Panc1 (cell line): ENCODE measurements around the gene COPB2. TPM values are rescaled to one million over a fixed set of nuclear protein-coding genes. Genes with fewer than 3 reads are reported as not detected.

Source experiments
- ATAC-seq: fragments of 200-7000 bp; cut with Tn5 transposase; 2 replicates; pipeline ENCODE4 v1.9.1; 2020; ENCODE audit warnings: mild to moderate bottlenecking, moderate library complexity
- BruUV-seq: library from RNA; stranded (reverse); fragments of 400-500 nt; replicated peaks from 2 replicates; lab custom pipeline; 2021; lab: Mats Ljungman, UMichigan
- CTCF ChIA-PET: fragments of 300-600 bp; sonication (Branson Sonifier 250); formaldehyde crosslinking; loops from one replicate; lab custom pipeline; 2022; ENCODE audit warnings: antibody characterized with exemption; lab: Charles Lee
- POLR2A ChIA-PET: fragments of 300-600 bp; sonication (Branson Sonifier 250); formaldehyde crosslinking; loops from one replicate; lab custom pipeline; 2022; ENCODE audit warnings: antibody characterized with exemption; lab: Charles Lee
- DNase-seq: peaks from one replicate; pipeline ENCODE4 v3.0.0-alpha.2; 2010; ENCODE audit warnings: low read depth, low spot score
- H3K27ac ChIP-seq: 2 replicates; pipeline ENCODE4 v1.5.1; 2011; ENCODE audit warnings: mild to moderate bottlenecking, low read length, inconsistent platforms
- H3K27me3 ChIP-seq: fragments of 200-500 bp; sonication (Bioruptor generic); 2 replicates; pipeline ENCODE4 v1.6.0; 2014; ENCODE audit warnings: low read length, inconsistent platforms; ENCODE audit not compliant: control insufficient read depth, insufficient read depth
- H3K36me3 ChIP-seq: fragments of 200-500 bp; sonication (Bioruptor generic); 2 replicates; pipeline ENCODE4 v1.5.1; 2014; ENCODE audit warnings: inconsistent platforms, mild to moderate bottlenecking, low read length, moderate library complexity; ENCODE audit not compliant: control insufficient read depth, insufficient read depth
- H3K4me1 ChIP-seq: 2 replicates; pipeline ENCODE4 v1.5.1; 2011; ENCODE audit warnings: inconsistent platforms, mild to moderate bottlenecking, low read length, moderate library complexity; ENCODE audit not compliant: control insufficient read depth, insufficient read depth
- H3K4me3 ChIP-seq, 2 experiments: 2 replicates each; pipeline ENCODE4 v1.5.1; 2011 to 2012; ENCODE audit warnings: low read depth in 2 of 2, low read length in 2 of 2, mild to moderate bottlenecking in 2 of 2, inconsistent platforms in 1 of 2, moderate library complexity in 1 of 2
- H3K9me3 ChIP-seq: fragments of 200-500 bp; sonication (Bioruptor generic); 2 replicates; pipeline ENCODE4 v1.5.1; 2014; ENCODE audit warnings: low read depth, mild to moderate bottlenecking, inconsistent platforms, low read length, moderate library complexity; ENCODE audit not compliant: control insufficient read depth, insufficient read depth
- POLR2AphosphoS5 ChIP-seq: IDR thresholded peaks from 2 replicates; pipeline ENCODE4 v1.6.1; 2012; ENCODE audit warnings: mild to moderate bottlenecking, low read depth, low read length, moderate library complexity
- REST ChIP-seq, 2 experiments: IDR thresholded peaks; 2 replicates each; pipeline ENCODE4 v1.6.1; 2011 to 2012; ENCODE audit warnings: low read depth in 2 of 2, control low read depth in 1 of 2, low read length in 1 of 2, mild to moderate bottlenecking in 1 of 2, moderate library complexity in 1 of 2; ENCODE audit not compliant: insufficient read depth in 1 of 2
- SIN3A ChIP-seq: IDR thresholded peaks from 2 replicates; pipeline ENCODE4 v1.6.1; 2012; ENCODE audit warnings: low read depth, mild to moderate bottlenecking, low read length, moderate library complexity, borderline replicate concordance; ENCODE audit not compliant: insufficient read depth
- TCF7L2 ChIP-seq: IDR thresholded peaks from 2 replicates; pipeline ENCODE4 v1.6.1; 2011; ENCODE audit warnings: mild to moderate bottlenecking, low read depth, low read length, inconsistent platforms
- in situ Hi-C: cut with HindIII; loops from 2 replicates; pipeline ENCODE4 v1.10.0; 2016; ENCODE audit warnings: low sequenced_read_pairs, low pct_unique_long_range_greater_than_20kb
- intact Hi-C: fragments of 100-400 bp; cut with micrococcal nuclease; formaldehyde crosslinking; loops from one replicate; pipeline ENCODE4 v1.10.0; 2022; ENCODE audit not compliant: unreplicated experiment
- total RNA-seq: library from RNA; stranded (reverse); gene quantifications from one replicate; pipeline ENCODE4 v1.2.1, GENCODE V29; 2021; ENCODE audit not compliant: unreplicated experiment
- TF ChIP-seq, protein P1 (sequence below): fragments of 450-650 bp; IDR thresholded peaks from 2 replicates; pipeline ENCODE4 v1.5.1; 2017; ENCODE audit warnings: mild to moderate bottlenecking

COPB2 gene
- total RNA-seq, 1 experiment from 2014 or later, result 150 TPM

DNA sequence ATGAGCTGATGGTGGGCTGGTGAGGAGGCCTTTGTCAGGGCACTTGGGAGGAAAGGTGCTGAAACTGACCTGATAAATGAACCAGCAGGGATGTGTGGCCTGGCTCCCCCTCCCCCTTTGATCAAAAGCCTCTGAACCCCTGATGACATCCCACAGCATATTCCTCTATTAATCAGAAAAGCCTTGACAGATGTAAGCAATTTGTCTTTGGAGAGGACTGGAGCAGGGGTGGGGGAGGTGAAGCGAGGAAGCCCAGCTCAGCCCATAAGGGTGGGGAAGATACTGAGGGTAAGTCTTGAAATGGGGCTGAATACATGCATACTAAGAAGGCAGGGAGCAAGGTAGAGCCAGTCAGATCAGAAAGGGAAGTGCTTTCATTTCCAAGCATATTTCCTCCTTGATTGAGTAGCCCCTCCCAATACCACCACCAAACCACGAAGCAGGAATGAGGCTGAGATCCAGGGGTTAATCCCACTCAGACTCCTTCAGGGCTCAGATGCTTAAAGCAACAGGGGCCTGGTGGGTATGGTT, 80.3 kb downstream of the COPB2 start:
- no TSS peak for BruUV-seq
- no peak overlapping the region for H3K4me3 ChIP-seq
- H3K27ac ChIP-seq, result peak overlapping the region; percentile 81
- no peaks in the 10 kb centered on the region for H3K9me3 ChIP-seq
- CTCF ChIA-PET, result no interaction called here
- no peaks in the 10 kb centered on the region for H3K27me3 ChIP-seq
- H3K36me3 ChIP-seq, result no peaks in the 10 kb centered on the region
- DNase-seq (no peak), ATAC-seq (no peak)
- POLR2A ChIA-PET, result no interaction called here
- intact Hi-C loops (no loop called here), in situ Hi-C loops (no loop called here)
- TF ChIP-seq POLR2AphosphoS5 (no peak), TCF7L2 (no peak), SIN3A (no peak), REST (IDR thresholded peaks at IDR 0.05; ENCODE audit: insufficient read depth in 1 of 2, low read depth in 2 of 2, low read length in 1 of 2) (no peak)
- TF ChIP-seq, protein P1, sequence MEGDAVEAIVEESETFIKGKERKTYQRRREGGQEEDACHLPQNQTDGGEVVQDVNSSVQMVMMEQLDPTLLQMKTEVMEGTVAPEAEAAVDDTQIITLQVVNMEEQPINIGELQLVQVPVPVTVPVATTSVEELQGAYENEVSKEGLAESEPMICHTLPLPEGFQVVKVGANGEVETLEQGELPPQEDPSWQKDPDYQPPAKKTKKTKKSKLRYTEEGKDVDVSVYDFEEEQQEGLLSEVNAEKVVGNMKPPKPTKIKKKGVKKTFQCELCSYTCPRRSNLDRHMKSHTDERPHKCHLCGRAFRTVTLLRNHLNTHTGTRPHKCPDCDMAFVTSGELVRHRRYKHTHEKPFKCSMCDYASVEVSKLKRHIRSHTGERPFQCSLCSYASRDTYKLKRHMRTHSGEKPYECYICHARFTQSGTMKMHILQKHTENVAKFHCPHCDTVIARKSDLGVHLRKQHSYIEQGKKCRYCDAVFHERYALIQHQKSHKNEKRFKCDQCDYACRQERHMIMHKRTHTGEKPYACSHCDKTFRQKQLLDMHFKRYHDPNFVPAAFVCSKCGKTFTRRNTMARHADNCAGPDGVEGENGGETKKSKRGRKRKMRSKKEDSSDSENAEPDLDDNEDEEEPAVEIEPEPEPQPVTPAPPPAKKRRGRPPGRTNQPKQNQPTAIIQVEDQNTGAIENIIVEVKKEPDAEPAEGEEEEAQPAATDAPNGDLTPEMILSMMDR, result no peak
- peaks cover 43% of the 10 kb centered on the region for H3K4me1 ChIP-seq

DNA sequence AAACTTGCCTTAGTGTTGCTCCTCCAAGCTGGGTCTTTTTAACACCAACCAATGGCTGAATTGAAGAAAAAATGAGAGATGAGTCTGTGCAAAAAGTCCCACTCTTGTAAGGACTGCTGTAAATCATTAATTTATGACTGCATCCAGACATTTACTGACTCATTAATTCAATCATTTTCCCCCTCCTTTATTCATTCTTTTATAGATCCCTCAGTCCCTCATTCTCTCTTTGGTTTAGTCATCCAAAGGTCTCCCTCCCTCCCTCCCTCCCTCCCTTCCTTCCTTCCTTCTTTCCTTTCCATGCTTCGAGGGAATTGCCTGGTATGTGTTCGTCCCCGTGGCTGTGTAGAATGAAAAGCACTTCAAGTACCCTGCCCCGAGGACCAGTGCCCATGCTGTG, 80.9 kb downstream of the COPB2 start:
- no peak for DNase-seq
- no TSS peak for BruUV-seq
- in situ Hi-C loops (no loop called here), intact Hi-C loops (no loop called here)
- ChIA-PET POLR2A (no interaction called here), CTCF (no interaction called here)
- no peaks in the 10 kb centered on the region for H3K27me3 ChIP-seq
- H3K4me1 ChIP-seq, result peaks cover 44% of the 10 kb centered on the region
- H3K4me3 ChIP-seq, result no peak overlapping the region
- TF ChIP-seq POLR2AphosphoS5 (no peak), TCF7L2 (no peak), SIN3A (no peak)
- TF ChIP-seq, protein P1, result no peak
- ATAC-seq, result no peak
- peak overlapping the region; percentile 81 for H3K27ac ChIP-seq
- no peaks in the 10 kb centered on the region for H3K36me3 ChIP-seq
- no peaks in the 10 kb centered on the region for H3K9me3 ChIP-seq
